Heart left ventricle (tissue), 16 donors: Measurements from ENCODE around the gene ADA. TPM values are rescaled to one million over a fixed set of nuclear protein-coding genes. Genes with fewer than 3 reads are reported as not detected.

Source experiments
- ATAC-seq, 4 donors: fragments of 200-7000 bp; cut with Tn5 transposase; one replicate each; pipeline ENCODE4 v1.9.1; 2020 to 2022; ENCODE audit warnings: moderate library complexity in 4 of 4, mild to moderate bottlenecking in 3 of 4, moderate number of reproducible peaks in 1 of 4
- DNase-seq, 5 donors: peaks; one replicate each; pipeline ENCODE4 v3.0.0-alpha.2; 2020
- H3K27ac ChIP-seq, 12 donors: fragments of 200-600 bp; sonication (generic) in 4 of 12; one replicate each; pipeline versions ENCODE4 v1.5.0 to v1.8.0; 2016 to 2022; ENCODE audit warnings: mild to moderate bottlenecking in 2 of 12
- H3K27me3 ChIP-seq, 9 donors: fragments of 200-600 bp; sonication (generic) in 2 of 9; one replicate each; pipeline versions ENCODE4 v1.5.1 to v1.8.0; 2016 to 2022; ENCODE audit warnings: mild to moderate bottlenecking in 3 of 9
- H3K36me3 ChIP-seq, 9 donors: fragments of 200-600 bp; sonication (generic) in 2 of 9; one replicate each; pipeline versions ENCODE4 v1.5.0 to v1.8.0; 2018 to 2022; ENCODE audit warnings: mild to moderate bottlenecking in 2 of 9
- H3K4me1 ChIP-seq, 12 donors: fragments of 200-600 bp; sonication (generic) in 4 of 12; one replicate each; pipeline versions ENCODE4 v1.5.0 to v1.8.0; 2016 to 2022; ENCODE audit warnings: mild to moderate bottlenecking in 3 of 12
- H3K4me3 ChIP-seq, 12 donors: fragments of 200-600 bp; sonication (generic) in 4 of 12; one replicate each; pipeline versions ENCODE4 v1.5.0 to v1.8.0; 2017 to 2022; ENCODE audit warnings: mild to moderate bottlenecking in 9 of 12, moderate library complexity in 4 of 12
- H3K9me3 ChIP-seq, 12 donors: fragments of 200-600 bp; sonication (generic) in 4 of 12; one replicate each; pipeline versions ENCODE4 v1.5.0 to v1.8.0; 2016 to 2022; ENCODE audit warnings: mild to moderate bottlenecking in 1 of 12
- POLR2A ChIP-seq, 2 donors: fragments of 450-650 bp; IDR thresholded peaks; one replicate each; pipeline ENCODE4 v1.6.1; 2017; ENCODE audit warnings: antibody characterized with exemption in 2 of 2, mild to moderate bottlenecking in 2 of 2, moderate library complexity in 2 of 2
- WGBS, 4 donors: extraction: QIAGEN DNeasy Blood & Tissue Kit in 2 of 4; methylation state at CpG; one replicate each; pipeline versions ENCODE4 v1.1.5 to v1.1.7; 2013 to 2018; 5-methylcytosine and 5-hydroxymethylcytosine counted together
- intact Hi-C, 10 donors: fragments of 100-400 bp; cut with DNase I; formaldehyde crosslinking; loops; one replicate each; pipeline versions ENCODE4 v1.11.1 to v1.14.2; 2022
- polyA plus RNA-seq, 2 donors: library from polyadenylated mRNA; stranded (reverse); fragments of 200-250 nt; gene quantifications; one replicate each; pipeline ENCODE4 v1.2.3, GENCODE V29; 2013
- total RNA-seq, 9 donors: library from RNA; depleted of rRNA in 2 of 9; stranded (reverse); fragments of >200 nt in 2 of 9; fragmentation: NEBNext Ultra II Directional in 3 of 9; extraction: Animal tissue kit (Norgen Biotek cat#: 25700) in 3 of 9; gene quantifications; one replicate each; pipeline versions ENCODE4 v1.1.0 to v1.2.4, GENCODE V29; 2016 to 2023
- TF ChIP-seq, protein P1 (sequence below), 12 donors: fragments of 200-600 bp; sonication (generic) in 4 of 12; IDR thresholded peaks; one replicate each; pipeline versions ENCODE4 v1.5.0 to v1.8.0; 2018 to 2022; ENCODE audit warnings: antibody characterized with exemption in 12 of 12, mild to moderate bottlenecking in 5 of 12
- donor health status: ischemic (EF 13 %, LVEDD 7.1; RV severe dilation, severe dysfunction).
- donor health status: healthy with polysubstance abuse.
- donor health status: DM: no; HTN: yes; CAD: no.
- donor health status: DM: no; HTN: no; CAD: no.
- donor health status: ischemic (EF 25% LVEDD 6.9; RV normal size, moderate dysfunction).
- donor health status: ischemic (EF 25% LVEDD 5.7; RV mildly dilated, moderate dysfunction).
- donor health status: healthy.
- donor health status: DM: yes; HTN: yes; CAD: no.
- donor health status: ischemic (EF 35%, LVEDD 5.7; RV mildly dilated, moderate dysfunction).
- donor health status: nonischemic (EF 11% LVEDD 7.7; RV severe dilation, severe dysfunction).
- donor health status: DM: yes; HTN: yes; CAD: no.
- donor health status: PGD.
- donor health status: ischemic (EF 29% LVEDD 5.4; RV normal size, mild dysfunction).
- donor health status: nonischemic (EF 23%, LVEDD 6.1; RV moderate dilation, normal function).

The ADA gene
- total and polyA plus RNA-seq, 11 donors: 2.5 to 11.5 (median 6.4) TPM

DNA sequence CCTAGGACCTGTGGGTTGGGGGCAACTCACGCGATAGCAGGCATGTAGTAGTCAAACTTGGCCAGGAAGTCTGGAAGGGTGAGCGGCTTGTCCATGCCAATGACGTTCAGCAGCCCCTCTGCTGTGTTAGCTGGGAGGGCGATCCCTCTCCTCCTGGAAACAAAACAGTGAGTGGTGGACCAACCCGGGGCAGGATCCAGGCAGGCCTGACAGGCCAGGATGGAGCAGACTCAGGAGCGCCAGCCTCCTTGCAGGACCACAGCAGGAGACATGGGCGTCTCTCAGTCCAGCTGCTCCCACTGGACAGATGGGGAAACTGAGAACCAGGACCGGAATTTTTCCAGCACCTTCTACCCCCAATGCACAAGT, 22.5 kb downstream of the ADA start:
- intact Hi-C loops: no loop called here
- TF ChIP-seq, protein P1, sequence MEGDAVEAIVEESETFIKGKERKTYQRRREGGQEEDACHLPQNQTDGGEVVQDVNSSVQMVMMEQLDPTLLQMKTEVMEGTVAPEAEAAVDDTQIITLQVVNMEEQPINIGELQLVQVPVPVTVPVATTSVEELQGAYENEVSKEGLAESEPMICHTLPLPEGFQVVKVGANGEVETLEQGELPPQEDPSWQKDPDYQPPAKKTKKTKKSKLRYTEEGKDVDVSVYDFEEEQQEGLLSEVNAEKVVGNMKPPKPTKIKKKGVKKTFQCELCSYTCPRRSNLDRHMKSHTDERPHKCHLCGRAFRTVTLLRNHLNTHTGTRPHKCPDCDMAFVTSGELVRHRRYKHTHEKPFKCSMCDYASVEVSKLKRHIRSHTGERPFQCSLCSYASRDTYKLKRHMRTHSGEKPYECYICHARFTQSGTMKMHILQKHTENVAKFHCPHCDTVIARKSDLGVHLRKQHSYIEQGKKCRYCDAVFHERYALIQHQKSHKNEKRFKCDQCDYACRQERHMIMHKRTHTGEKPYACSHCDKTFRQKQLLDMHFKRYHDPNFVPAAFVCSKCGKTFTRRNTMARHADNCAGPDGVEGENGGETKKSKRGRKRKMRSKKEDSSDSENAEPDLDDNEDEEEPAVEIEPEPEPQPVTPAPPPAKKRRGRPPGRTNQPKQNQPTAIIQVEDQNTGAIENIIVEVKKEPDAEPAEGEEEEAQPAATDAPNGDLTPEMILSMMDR (IDR thresholded peaks at IDR 0.05): no peak
- no peak for TF ChIP-seq POLR2A (IDR thresholded peaks at IDR 0.05)
- 93 to 97% (median 94%) methylated on average over 6 to 9 of the region's 9 CpGs for WGBS, 4 donors
- H3K36me3 ChIP-seq: peaks cover 0 to 50% (median 13%) of the 10 kb centered on the region in 9 donors
- no peak overlapping the region for H3K4me3 ChIP-seq
- peaks cover 0 to 27% (median 13%) of the 10 kb centered on the region in 12 donors for H3K4me1 ChIP-seq
- H3K27me3 ChIP-seq: no peaks in the 10 kb centered on the region
- no peak overlapping the region for H3K27ac ChIP-seq
- no peak for ATAC-seq
- no peak for DNase-seq
- no peaks in the 10 kb centered on the region for H3K9me3 ChIP-seq

- TF ChIP-seq, protein P1 (IDR thresholded peaks at IDR 0.05): no peak
- TF ChIP-seq POLR2A (IDR thresholded peaks at IDR 0.05): no peak
- H3K4me1 ChIP-seq: peaks cover 0 to 13% (median 6%) of the 10 kb centered on the region in 12 donors
- intact Hi-C loops: no loop called here
- H3K27me3 ChIP-seq: no peaks in the 10 kb centered on the region
- DNase-seq: no peak
- H3K27ac ChIP-seq: no peak overlapping the region
- H3K4me3 ChIP-seq: no peak overlapping the region
- no peak for ATAC-seq
- peaks cover 0 to 7% (median 0%) of the 10 kb centered on the region in 12 donors for H3K9me3 ChIP-seq
- 92 to 96% (median 92%) methylated on average over 13 of the region's 13 CpGs for WGBS, 4 donors
- H3K36me3 ChIP-seq: peaks cover 0 to 62% (median 13%) of the 10 kb centered on the region in 9 donors
These were observed 24.0 kb downstream of the ADA start for GRCh38 chr20:44627364-44628010.

GRCh38 chr20:44626278-44626677, 25.2 kb downstream of the ADA start:
- TF ChIP-seq, protein P1 (IDR thresholded peaks at IDR 0.05): no peak
- DNase-seq (no peak), ATAC-seq (no peak)
- Histone ChIP-seq H3K9me3 (peaks cover 0 to 7% (median 0%) of the 10 kb centered on the region in 12 donors), H3K27ac (no peak overlapping the region), H3K4me1 (peaks cover 0 to 8% (median 0%) of the 10 kb centered on the region in 12 donors), H3K36me3 (peaks cover 0 to 72% (median 22%) of the 10 kb centered on the region in 9 donors), H3K4me3 (no peak overlapping the region), H3K27me3 (no peaks in the 10 kb centered on the region)
- WGBS, 4 donors: 93 to 95% (median 95%) methylated on average over 7 of the region's 7 CpGs
- intact Hi-C loops: no loop called here

GRCh38 chr20:44625361-44625760, 26.1 kb downstream of the ADA start:
- peaks cover 0 to 81% (median 31%) of the 10 kb centered on the region in 9 donors for H3K36me3 ChIP-seq
- WGBS, 4 donors: 96 to 100% (median 99%) methylated on average over 3 to 8 of the region's 8 CpGs
- no peak for ATAC-seq

More at GRCh38 chr20:44625361-44625760, 26.1 kb downstream of the ADA start:
- Histone ChIP-seq H3K27ac (no peak overlapping the region), H3K9me3 (peaks cover 0 to 7% (median 0%) of the 10 kb centered on the region in 12 donors), H3K4me1 (peaks cover 0 to 8% (median 0%) of the 10 kb centered on the region in 12 donors), H3K4me3 (no peak overlapping the region), H3K27me3 (no peaks in the 10 kb centered on the region)
- TF ChIP-seq POLR2A (IDR thresholded peaks at IDR 0.05): no peak
- TF ChIP-seq, protein P1 (IDR thresholded peaks at IDR 0.05): no peak
- DNase-seq: no peak
- intact Hi-C loops: no loop called here
